HepG2 (cell line): Measurements from ENCODE around the gene CDC42EP1. TPM values are rescaled to one million over a fixed set of nuclear protein-coding genes. Genes with fewer than 3 reads are reported as not detected.

Experiments used
- BRD4 ChIP-seq: sonication (generic); formaldehyde crosslinking; IDR thresholded peaks from 2 replicates; pipeline ENCODE4 v1.4.0; 2020; ENCODE audit warnings: missing genetic modification reagents
- HNF1A ChIP-seq, 2 experiments: sonication (generic) in 1 of 2; formaldehyde crosslinking in 1 of 2; IDR thresholded peaks; 2 replicates each; pipeline versions ENCODE4 v1.4.0 to v1.6.1; 2016 to 2020; ENCODE audit warnings: borderline replicate concordance in 1 of 2, low read depth in 1 of 2, mild to moderate bottlenecking in 1 of 2, missing genetic modification reagents in 1 of 2
- HNRNPK ChIP-seq: fragments of 200-400 bp; formaldehyde crosslinking; IDR thresholded peaks from 2 replicates; pipeline ENCODE4 v1.6.1; 2018; ENCODE audit warnings: low read length, low read depth, moderate library complexity, mild to moderate bottlenecking; ENCODE audit not compliant: poor library complexity, severe bottlenecking
- KDM2A ChIP-seq: sonication (generic); formaldehyde crosslinking; IDR thresholded peaks from 2 replicates; pipeline ENCODE4 v1.4.0; 2020; ENCODE audit warnings: low read depth, missing genetic modification reagents, borderline replicate concordance
- PHF20 ChIP-seq: sonication (generic); formaldehyde crosslinking; IDR thresholded peaks from 2 replicates; pipeline ENCODE4 v1.5.0; 2020; ENCODE audit warnings: mild to moderate bottlenecking, missing genetic modification reagents
- ZBTB21 ChIP-seq: sonication (generic); formaldehyde crosslinking; IDR thresholded peaks from 2 replicates; pipeline ENCODE4 v1.4.0; 2020; ENCODE audit warnings: missing genetic modification reagents
- ZBTB37 ChIP-seq: sonication (generic); formaldehyde crosslinking; IDR thresholded peaks from 2 replicates; pipeline ENCODE4 v1.4.0; 2020; ENCODE audit warnings: mild to moderate bottlenecking, missing genetic modification reagents
- ZNF44 ChIP-seq: sonication (generic); formaldehyde crosslinking; IDR thresholded peaks from 2 replicates; pipeline ENCODE4 v1.5.1; 2020; ENCODE audit warnings: mild to moderate bottlenecking, missing genetic modification reagents
- polyA plus RNA-seq, 8 experiments: library from polyadenylated mRNA; depleted of rRNA in 3 of 8; stranded (reverse) in 7 of 8; unstranded in 1 of 8; fragments of >200 nt; fragmentation: Illumina TruSeq in 4 of 8; extraction: Trizol in 4 of 8; gene quantifications; 2 replicates each; pipeline versions ENCODE4 v1.2.1 to v1.2.3, GENCODE V29; 2011 to 2016; ENCODE audit warnings: low read depth in 4 of 8, missing spikeins in 1 of 8, mixed read lengths in 1 of 8; ENCODE audit not compliant: insufficient read depth in 1 of 8
- total RNA-seq, 5 experiments: library from RNA; depleted of rRNA; stranded (reverse); fragments of >200 nt; fragmentation: Illumina TruSeq; extraction: Trizol; gene quantifications; 2 replicates each; pipeline ENCODE4 v1.2.3, GENCODE V29; 2016; ENCODE audit warnings: low read depth in 1 of 5
- TF ChIP-seq, protein P1 (sequence below): sonication (generic); formaldehyde crosslinking; IDR thresholded peaks from 2 replicates; pipeline ENCODE4 v1.9.0; 2021; ENCODE audit warnings: missing genetic modification reagents, borderline replicate concordance
- TF ChIP-seq, protein P2 (sequence below): sonication (generic); formaldehyde crosslinking; IDR thresholded peaks from 2 replicates; pipeline ENCODE4 v1.4.0; 2020; ENCODE audit warnings: missing genetic modification reagents
- TF ChIP-seq, protein P3 (sequence below): sonication (generic); formaldehyde crosslinking; IDR thresholded peaks from 2 replicates; pipeline ENCODE4 v1.5.0; 2020; ENCODE audit warnings: mild to moderate bottlenecking, missing genetic modification reagents
- TF ChIP-seq, protein P4 (sequence below): sonication (generic); formaldehyde crosslinking; IDR thresholded peaks from 2 replicates; pipeline ENCODE4 v1.4.0; 2020; ENCODE audit warnings: missing genetic modification reagents

Gene CDC42EP1
- total and polyA plus RNA-seq, 2 of the 13 experiments (the other 11 are each of a cell fraction or from before 2014, with no cell fraction given) = 17.1 to 29.5 TPM

- TF ChIP-seq, protein P1, sequence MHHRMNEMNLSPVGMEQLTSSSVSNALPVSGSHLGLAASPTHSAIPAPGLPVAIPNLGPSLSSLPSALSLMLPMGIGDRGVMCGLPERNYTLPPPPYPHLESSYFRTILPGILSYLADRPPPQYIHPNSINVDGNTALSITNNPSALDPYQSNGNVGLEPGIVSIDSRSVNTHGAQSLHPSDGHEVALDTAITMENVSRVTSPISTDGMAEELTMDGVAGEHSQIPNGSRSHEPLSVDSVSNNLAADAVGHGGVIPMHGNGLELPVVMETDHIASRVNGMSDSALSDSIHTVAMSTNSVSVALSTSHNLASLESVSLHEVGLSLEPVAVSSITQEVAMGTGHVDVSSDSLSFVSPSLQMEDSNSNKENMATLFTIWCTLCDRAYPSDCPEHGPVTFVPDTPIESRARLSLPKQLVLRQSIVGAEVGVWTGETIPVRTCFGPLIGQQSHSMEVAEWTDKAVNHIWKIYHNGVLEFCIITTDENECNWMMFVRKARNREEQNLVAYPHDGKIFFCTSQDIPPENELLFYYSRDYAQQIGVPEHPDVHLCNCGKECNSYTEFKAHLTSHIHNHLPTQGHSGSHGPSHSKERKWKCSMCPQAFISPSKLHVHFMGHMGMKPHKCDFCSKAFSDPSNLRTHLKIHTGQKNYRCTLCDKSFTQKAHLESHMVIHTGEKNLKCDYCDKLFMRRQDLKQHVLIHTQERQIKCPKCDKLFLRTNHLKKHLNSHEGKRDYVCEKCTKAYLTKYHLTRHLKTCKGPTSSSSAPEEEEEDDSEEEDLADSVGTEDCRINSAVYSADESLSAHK (CRISPR knock-in tag) = no peak
- TF ChIP-seq, protein P2, sequence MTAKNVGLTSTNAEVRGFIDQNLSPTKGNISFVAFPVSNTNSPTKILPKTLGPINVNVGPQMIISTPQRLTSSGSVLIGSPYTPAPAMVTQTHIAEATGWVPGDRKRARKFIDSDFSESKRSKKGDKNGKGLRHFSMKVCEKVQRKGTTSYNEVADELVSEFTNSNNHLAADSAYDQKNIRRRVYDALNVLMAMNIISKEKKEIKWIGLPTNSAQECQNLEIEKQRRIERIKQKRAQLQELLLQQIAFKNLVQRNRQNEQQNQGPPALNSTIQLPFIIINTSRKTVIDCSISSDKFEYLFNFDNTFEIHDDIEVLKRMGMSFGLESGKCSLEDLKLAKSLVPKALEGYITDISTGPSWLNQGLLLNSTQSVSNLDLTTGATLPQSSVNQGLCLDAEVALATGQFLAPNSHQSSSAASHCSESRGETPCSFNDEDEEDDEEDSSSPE = 0 out of 2 replicates have a peak, but pooled peaks have one; percentile 15
- TF ChIP-seq KDM2A (peak; percentile 19; the same call in 1 of the 2 replicates), ZNF44 (CRISPR knock-in tag) (0 out of 2 replicates have a peak, but pooled peaks have one; percentile 7), BRD4 (CRISPR knock-in tag) (0 out of 2 replicates have a peak, but pooled peaks have one; percentile 31), ZBTB37 (no peak), HNF1A (IDR thresholded peaks at IDR 0.05; ENCODE audit: low read depth) (no peak), HNF1A (CRISPR knock-in tag; IDR thresholded peaks at IDR 0.05; ENCODE audit: borderline replicate concordance) (no peak), PHF20 (CRISPR knock-in tag) (no peak), ZBTB21 (no peak), HNRNPK (no peak)
- TF ChIP-seq, protein P3, sequence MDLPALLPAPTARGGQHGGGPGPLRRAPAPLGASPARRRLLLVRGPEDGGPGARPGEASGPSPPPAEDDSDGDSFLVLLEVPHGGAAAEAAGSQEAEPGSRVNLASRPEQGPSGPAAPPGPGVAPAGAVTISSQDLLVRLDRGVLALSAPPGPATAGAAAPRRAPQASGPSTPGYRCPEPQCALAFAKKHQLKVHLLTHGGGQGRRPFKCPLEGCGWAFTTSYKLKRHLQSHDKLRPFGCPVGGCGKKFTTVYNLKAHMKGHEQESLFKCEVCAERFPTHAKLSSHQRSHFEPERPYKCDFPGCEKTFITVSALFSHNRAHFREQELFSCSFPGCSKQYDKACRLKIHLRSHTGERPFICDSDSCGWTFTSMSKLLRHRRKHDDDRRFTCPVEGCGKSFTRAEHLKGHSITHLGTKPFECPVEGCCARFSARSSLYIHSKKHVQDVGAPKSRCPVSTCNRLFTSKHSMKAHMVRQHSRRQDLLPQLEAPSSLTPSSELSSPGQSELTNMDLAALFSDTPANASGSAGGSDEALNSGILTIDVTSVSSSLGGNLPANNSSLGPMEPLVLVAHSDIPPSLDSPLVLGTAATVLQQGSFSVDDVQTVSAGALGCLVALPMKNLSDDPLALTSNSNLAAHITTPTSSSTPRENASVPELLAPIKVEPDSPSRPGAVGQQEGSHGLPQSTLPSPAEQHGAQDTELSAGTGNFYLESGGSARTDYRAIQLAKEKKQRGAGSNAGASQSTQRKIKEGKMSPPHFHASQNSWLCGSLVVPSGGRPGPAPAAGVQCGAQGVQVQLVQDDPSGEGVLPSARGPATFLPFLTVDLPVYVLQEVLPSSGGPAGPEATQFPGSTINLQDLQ = no peak
- TF ChIP-seq, protein P4, sequence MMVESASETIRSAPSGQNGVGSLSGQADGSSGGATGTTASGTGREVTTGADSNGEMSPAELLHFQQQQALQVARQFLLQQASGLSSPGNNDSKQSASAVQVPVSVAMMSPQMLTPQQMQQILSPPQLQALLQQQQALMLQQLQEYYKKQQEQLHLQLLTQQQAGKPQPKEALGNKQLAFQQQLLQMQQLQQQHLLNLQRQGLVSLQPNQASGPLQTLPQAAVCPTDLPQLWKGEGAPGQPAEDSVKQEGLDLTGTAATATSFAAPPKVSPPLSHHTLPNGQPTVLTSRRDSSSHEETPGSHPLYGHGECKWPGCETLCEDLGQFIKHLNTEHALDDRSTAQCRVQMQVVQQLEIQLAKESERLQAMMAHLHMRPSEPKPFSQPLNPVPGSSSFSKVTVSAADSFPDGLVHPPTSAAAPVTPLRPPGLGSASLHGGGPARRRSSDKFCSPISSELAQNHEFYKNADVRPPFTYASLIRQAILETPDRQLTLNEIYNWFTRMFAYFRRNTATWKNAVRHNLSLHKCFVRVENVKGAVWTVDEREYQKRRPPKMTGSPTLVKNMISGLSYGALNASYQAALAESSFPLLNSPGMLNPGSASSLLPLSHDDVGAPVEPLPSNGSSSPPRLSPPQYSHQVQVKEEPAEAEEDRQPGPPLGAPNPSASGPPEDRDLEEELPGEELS = peak; percentile 69
Observed at GRCh38 chr22:37546437-37547250, 13.6 kb upstream of the CDC42EP1 start (continued).
